Mesenteric fat pad (tissue), 1 donor: ENCODE data around the gene SMARCD3. TPM values are rescaled to one million over a fixed set of nuclear protein-coding genes. Genes with fewer than 3 reads are reported as not detected.

Source experiments
- DNase-seq: peaks from one replicate; pipeline ENCODE4 v3.0.0-alpha.2; 2020; ENCODE audit warnings: low spot score
- total RNA-seq: library from RNA; stranded (reverse); fragmentation: NEBNext Ultra II Directional; extraction: Animal tissue kit (Norgen Biotek cat#: 25700); gene quantifications from one replicate; pipeline ENCODE4 v1.2.1, GENCODE V29; 2021
- donor health status: DM: yes; HTN: yes; CAD: no.

Gene SMARCD3
- total RNA-seq, 1 donor from 2014 or later: 36.5 TPM

- DNase-seq: no peak
Measured at GRCh38 chr7:151249732-151250072, 1.2 kb upstream of the SMARCD3 start.

DNA sequence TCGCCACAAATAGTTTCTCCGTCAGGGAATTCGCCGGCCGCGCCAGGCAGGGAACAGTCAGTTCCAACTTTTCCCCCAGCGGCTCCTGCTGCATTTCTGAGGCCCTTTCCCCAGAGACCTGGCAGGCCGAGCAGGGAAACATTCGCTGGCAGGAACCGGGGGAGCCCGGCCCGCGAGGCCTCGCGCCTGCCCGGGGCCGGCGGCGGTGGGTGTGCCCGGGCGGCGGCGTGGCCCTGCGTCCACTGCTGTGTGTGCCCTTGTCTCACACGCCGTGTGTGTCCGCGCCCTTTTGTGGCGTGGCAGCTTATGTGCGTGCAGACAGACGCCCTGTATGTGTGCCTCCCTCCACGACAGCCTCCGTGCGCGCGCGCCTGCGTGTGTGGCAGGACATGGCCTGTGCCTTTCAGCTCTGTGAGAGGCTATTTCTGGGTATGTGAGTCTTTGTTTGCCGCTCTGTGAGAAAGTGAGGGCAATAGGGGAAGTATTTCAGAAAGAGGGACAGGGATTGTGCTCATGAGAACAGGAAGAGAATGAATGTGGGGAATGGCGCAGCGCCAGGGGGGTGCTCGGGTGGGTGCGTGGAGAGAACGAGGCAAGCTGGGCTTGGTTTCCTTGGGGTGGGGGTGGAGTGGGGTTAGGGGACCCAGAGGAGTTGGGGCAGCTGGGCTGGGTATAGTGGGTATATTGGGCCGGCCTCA, 689 bp upstream of the SMARCD3 start:
- no peak for DNase-seq

DNA sequence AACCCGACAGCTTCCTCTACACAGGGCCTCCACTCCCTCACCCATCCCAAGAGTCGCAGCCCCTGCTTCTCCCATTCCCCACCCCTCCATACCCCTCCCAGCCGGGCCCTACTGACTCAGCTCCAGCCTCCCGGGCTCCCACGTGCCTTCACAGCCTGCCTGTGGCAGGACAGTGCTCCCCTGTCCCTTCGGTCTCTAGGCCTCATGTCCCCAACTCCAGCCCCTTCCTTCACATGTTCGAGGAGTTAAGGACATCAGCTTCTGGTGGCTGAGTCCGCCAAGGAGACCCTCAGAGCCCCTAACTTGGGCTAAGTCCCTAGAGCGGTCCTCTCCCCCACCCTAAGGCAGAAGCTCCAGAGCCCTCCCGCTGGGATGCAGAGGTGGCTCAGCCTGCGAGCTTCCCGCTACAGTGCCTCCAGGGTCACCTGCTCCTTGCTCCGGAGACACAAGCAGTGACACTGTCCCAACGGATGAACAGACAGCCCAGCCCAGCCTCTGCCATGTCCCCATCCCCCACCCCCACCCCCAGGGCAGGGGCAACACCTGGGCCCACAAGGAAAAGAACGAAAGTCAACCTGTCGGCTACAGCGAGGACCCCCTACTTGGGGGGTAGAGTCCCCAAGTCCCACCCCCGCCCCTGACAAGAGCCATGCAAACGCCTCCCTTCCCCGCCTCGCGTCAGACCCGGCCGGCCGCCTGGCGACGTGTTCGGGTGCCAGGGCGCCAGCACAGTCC, 716 bp downstream of the SMARCD3 start:
- no peak for DNase-seq

DNA sequence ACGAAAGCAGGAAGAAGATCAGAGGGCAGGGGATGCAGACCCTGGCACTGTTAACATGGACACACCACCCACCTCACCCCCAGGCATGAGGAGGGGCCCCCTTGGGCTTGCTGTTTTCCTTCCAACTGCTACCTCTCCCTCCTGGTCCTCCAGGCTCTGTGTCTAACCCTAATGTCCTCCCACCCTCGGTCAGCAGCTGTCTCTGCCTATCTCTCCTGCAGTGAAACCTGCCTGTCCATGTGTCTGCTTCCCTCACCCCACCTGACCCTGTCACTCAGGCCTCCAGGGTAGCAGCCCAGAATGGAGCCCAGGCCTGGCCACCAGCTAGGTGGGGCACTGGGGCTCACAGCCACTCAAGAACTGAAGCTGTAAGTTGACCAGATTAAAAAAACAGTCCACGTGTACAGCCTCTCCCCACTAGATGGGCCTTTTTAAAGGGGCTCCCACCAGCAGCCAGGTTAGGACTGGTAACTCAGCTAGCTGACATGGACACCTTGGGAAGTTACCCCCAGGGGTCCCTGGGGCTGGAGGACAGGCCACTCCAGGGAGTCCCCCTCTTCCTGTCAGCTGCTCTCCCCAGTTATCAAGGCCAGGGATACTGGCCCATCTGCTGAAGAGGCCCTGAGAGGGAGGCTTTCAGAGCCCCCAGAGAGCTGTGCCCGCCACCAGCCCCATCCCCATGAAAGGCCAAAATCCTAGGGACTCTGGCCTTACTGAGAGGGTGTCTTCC, 1.5 kb downstream of the SMARCD3 start:
- no peak for DNase-seq

DNA sequence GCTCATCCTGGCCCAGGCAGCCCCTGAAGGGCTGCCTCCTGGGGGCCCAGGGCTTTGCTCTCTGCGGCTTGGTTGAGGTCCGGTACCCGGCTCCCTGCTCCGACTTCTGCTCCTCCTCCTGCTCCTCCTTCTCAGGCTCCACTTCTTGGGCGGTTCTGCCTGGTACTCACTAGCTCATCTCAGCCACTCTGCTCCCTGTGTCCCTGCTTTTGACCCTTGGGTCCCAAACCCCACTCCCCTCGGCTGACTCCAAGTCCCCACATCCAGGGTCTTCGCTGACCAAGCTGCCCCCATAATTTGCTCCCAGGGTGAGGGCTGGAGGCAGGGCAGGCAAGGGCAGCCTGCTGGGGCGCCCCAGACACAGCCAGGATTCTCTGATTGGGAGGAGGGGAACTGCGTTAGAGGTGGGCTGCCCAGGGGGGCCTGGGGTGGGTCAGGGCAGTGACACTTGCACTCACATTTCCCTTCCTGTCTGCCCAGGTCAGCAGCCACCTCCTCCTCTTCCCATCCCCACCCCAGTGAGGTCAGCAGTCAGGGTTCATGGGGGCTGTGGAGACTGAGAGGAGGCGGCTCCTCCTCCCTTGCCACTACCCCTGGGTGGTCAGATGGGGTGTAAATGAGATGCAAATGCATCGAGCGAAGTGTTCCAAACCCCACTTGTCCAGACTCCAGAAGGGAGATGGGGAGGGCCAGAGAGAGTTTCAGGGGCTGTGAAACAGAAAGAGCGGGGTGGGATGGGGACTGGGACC, 2.2 kb downstream of the SMARCD3 start:
- DNase-seq: no peak

DNA sequence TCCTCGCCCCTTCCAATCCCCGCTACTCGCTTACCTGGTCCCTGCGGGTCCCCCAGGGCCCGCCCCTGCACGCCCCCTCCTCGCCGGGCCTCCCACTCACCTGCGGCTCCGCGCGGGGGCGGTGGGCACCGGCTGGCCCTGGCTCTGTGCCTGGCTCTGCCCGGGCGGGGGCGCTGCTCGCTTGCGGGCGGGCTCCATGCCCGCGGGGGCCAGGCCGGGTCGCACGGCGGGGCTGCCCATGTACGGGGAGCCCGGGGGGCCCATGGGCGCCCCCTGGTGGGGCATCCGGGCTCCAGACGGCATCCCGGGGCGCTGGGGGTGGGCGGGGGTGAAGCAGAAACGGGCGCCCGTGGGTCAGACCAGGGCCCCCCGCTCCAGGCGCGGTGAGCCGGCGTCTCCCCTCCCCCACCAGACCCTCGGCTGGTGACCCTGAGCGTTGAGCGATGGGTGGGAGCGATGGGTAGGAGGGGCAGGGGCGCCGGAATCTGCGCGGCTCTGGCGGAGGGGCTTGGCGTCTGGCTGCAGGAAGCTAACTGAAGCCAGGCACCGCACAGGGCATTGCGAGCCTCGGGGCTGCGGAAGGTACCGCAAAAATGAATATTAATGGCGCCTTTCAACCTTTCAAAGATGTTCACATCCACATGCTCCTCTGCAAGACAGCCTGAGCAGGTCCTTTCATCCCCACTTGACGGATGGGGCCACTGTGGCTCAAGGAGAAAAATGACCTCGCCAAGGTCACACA, 3.0 kb downstream of the SMARCD3 start:
- no peak for DNase-seq

- no peak for DNase-seq
Measured at GRCh38 chr7:151244841-151245346, 3.6 kb downstream of the SMARCD3 start.

DNA sequence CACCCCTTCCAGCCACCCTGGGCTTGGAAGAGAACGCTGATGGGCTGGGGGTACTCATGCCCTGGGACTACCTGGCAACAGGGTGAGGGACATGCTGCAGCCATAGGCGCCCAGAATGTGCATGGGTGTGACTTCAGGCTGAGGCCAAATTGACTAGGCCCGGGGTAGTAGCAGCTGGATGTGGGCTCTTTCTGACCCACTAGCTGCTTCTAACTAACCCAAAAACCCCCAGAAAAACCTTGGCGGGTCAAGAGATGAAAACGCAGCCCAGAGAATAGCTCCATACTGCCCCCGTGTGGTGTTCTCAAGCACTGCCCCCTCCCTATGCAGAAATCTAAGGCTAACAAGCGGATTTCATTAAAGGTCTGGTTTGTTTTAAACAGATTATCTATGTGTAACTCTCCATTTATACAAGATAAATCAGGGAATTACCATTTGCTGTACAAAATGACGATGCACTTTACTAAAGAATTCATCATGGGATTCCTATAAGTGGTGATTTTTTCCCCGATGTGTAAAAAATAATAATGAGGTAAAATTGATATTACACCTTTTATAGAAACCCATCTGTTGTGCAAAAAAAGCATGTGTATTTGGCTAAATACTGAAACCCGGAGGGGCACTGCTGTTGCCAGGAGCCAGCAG, 4.2 kb downstream of the SMARCD3 start:
- no peak for DNase-seq

- no peak for DNase-seq
Measured at GRCh38 chr7:151243408-151244195, 4.9 kb downstream of the SMARCD3 start.

GRCh38 chr7:151243045-151243349, 5.5 kb downstream of the SMARCD3 start:
- DNase-seq: no peak

DNA sequence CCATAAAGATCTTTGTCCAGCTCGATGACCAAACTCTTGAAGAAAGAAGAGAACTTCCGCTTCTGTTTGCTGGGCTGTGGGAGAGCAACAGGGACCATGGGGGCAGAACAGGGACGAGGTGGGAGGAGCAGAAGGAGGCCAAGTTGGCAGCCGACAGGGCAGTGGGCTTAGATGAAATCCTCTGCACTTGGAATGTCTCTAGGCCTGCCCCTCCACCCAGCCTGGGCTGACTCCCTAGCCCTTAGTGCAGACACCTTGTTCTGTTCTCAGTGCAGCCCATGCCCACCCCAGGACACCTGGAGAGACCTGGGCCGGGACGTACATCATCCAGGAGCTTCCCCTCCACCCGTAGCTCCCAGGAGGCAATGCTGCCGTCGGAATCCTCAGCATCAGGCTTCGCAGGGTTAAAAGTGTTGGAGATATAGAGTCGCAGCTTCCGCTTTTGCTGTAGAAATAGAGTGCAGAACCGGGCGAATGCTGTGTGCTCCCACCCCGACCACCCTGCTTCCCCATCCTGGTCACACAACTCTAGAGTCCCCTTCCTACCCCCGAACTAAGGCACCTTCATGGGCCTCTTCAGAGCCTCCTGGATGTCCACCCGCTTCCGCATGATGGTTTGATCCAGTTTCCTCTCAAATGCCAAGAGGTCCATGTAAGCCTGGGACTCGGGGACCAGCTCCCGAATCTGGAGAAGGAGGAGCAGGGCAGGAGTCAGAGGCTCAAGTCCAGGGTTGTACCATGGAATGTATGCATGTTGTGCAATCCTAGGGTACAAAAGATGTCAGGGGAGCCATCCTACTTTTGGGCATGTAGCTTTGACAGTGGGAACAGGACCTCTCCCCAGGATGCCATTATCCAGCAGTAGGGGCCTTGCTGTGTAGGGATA, 6.1 kb downstream of the SMARCD3 start:
- DNase-seq: no peak

GRCh38 chr7:151241755-151242096, 6.8 kb downstream of the SMARCD3 start:
- DNase-seq: no peak

DNA sequence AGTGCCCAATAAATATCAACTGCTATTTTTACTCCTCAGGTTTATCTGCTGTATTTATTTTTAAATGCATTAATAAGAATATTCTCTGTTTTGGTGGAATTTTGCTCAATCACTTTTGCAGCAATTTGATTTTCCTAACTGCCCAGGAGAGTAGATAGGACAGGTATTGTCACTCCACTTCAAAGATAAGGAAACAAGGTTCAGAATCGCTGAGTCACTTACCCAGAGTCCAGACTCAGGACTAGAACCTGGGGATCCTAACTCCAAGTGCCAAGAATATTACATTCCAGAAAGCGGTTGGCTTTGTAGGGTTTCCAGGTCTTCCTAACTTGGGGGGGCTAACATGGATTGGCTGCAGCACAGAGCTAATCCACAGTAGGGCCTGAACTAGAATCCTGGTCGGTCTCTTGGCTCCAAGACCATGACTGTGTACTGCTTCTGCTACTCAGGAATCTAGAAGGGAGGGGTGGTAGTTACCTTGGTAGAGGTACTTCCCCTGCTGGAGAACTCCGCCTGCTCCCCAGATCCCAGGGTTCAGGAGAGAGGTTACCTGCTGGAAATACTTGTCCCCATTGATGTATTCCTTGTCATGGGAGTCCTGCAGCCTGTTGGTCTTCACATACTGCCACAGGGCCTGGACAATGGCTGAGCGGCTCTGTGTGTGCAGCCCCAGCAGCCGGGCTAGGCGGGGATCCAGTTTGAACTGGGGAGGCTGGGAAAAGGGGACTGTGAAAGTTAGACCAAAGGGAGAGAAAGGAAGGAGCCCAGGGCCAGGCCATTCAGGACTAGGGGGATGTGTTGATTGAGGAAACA, 7.3 kb downstream of the SMARCD3 start:
- DNase-seq: no peak

GRCh38 chr7:151240536-151240935, 8.0 kb downstream of the SMARCD3 start:
- no peak for DNase-seq

DNA sequence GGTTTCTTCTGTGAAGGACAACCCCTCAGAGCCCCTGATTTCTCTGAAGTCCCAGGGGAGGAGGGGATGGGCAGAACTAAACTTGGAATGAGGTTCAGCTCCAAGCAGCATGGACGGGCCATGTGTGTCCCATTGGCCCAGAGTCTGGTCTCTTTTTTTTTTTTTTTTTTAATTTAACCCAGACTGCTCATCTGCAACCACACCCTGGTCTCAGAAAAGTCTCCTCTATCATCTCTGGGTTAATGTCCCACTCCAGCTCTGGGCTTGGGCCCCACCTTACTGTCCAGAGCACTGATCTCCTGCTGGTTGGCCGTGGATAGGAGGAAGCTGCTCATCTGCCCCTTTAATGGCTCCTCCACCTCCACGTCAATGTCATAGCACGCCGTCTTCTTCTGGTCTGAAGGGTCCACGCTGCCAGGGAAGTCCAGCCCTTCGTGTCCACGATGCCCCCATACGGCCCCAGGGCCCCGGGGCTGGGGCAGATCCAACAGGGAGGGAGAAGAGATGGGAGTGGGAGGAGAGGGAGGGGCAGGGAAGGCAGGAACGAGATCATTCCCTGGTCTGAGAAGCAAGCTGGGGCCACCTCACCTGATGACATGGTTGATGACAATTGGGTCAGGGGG, 8.5 kb downstream of the SMARCD3 start:
- DNase-seq: no peak

- DNase-seq: no peak
Measured at GRCh38 chr7:151238924-151239836, 9.3 kb downstream of the SMARCD3 start.
